ENCODE measurements around the gene TUBA4B. TPM values are rescaled to one million over a fixed set of nuclear protein-coding genes. Genes with fewer than 3 reads are reported as not detected.
"Not testable (repeated sequence)": the region's sequence is repeated elsewhere in the genome, so short reads cannot be mapped to it uniquely, and the experiment has no call there.

The TUBA4B gene
- total RNA-seq, 1 donor from 2014 or later: not detected

DNA sequence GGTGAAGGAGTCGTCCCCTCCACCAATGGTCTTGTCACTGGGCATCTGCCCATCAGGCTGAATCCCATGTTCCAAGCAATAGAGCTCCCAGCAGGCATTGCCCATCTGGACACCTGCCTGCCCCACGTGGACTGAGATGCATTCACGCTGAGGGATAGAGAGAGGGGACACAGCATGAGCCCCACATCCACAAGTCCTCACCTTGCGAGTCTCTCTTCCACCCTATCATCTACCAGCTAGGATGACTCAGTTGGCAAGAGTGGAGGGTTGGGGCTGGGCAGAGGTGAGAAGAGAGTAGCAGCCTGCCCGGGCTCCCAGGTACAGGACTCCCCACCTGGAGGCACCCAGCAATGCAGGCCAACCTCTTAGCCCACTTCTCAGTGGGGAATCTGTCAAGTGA lies 959 bp upstream of the TUBA4B start:
- peak overlapping the region; percentile 68 for H3K4me3 Mint-ChIP-seq (ENCODE audit: unreplicated experiment)
- peaks cover 9% of the 10 kb centered on the region for H3K27me3 Mint-ChIP-seq (ENCODE audit: low read depth)
- peak overlapping the region; percentile 86 for H3K27ac Mint-ChIP-seq (ENCODE audit: unreplicated experiment)
- TF ChIP-seq, protein P1, sequence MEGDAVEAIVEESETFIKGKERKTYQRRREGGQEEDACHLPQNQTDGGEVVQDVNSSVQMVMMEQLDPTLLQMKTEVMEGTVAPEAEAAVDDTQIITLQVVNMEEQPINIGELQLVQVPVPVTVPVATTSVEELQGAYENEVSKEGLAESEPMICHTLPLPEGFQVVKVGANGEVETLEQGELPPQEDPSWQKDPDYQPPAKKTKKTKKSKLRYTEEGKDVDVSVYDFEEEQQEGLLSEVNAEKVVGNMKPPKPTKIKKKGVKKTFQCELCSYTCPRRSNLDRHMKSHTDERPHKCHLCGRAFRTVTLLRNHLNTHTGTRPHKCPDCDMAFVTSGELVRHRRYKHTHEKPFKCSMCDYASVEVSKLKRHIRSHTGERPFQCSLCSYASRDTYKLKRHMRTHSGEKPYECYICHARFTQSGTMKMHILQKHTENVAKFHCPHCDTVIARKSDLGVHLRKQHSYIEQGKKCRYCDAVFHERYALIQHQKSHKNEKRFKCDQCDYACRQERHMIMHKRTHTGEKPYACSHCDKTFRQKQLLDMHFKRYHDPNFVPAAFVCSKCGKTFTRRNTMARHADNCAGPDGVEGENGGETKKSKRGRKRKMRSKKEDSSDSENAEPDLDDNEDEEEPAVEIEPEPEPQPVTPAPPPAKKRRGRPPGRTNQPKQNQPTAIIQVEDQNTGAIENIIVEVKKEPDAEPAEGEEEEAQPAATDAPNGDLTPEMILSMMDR (IDR thresholded peaks at IDR 0.05): no peak
- no peaks in the 10 kb centered on the region for H3K36me3 Mint-ChIP-seq (ENCODE audit: low read depth)
- H3K9me3 Mint-ChIP-seq (ENCODE audit: low read depth): no peaks in the 10 kb centered on the region
- DNase-seq (ENCODE audit: low spot score): no peak
- peaks cover 64% of the 10 kb centered on the region for H3K4me1 Mint-ChIP-seq (ENCODE audit: low read depth)

DNA sequence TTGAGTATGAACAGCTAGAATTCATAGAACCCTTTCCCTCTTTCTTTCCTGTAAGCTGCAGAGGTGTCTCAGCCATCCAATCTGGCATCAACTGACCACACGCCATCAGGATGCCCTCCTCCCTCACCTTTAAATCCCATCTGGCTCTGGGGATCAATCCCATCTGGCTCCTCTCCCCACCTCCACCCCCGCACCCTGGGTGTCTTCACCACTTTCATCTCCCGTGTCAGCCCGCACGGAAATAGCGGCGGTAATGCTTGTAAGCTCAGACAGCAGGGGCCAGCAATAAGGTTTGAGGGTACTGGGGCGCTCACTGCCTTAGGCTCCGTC lies 508 bp upstream of the TUBA4B start:
- no peaks in the 10 kb centered on the region for H3K36me3 Mint-ChIP-seq (ENCODE audit: low read depth)
- H3K27ac Mint-ChIP-seq (ENCODE audit: unreplicated experiment): peak overlapping the region; percentile 82
- H3K27me3 Mint-ChIP-seq (ENCODE audit: low read depth): peaks cover 9% of the 10 kb centered on the region
- H3K4me3 Mint-ChIP-seq (ENCODE audit: unreplicated experiment): peak overlapping the region; percentile 68
- TF ChIP-seq, protein P1 (IDR thresholded peaks at IDR 0.05): no peak
- no peaks in the 10 kb centered on the region for H3K9me3 Mint-ChIP-seq (ENCODE audit: low read depth)
- DNase-seq (ENCODE audit: low spot score): no peak
- H3K4me1 Mint-ChIP-seq (ENCODE audit: low read depth): peaks cover 62% of the 10 kb centered on the region

DNA sequence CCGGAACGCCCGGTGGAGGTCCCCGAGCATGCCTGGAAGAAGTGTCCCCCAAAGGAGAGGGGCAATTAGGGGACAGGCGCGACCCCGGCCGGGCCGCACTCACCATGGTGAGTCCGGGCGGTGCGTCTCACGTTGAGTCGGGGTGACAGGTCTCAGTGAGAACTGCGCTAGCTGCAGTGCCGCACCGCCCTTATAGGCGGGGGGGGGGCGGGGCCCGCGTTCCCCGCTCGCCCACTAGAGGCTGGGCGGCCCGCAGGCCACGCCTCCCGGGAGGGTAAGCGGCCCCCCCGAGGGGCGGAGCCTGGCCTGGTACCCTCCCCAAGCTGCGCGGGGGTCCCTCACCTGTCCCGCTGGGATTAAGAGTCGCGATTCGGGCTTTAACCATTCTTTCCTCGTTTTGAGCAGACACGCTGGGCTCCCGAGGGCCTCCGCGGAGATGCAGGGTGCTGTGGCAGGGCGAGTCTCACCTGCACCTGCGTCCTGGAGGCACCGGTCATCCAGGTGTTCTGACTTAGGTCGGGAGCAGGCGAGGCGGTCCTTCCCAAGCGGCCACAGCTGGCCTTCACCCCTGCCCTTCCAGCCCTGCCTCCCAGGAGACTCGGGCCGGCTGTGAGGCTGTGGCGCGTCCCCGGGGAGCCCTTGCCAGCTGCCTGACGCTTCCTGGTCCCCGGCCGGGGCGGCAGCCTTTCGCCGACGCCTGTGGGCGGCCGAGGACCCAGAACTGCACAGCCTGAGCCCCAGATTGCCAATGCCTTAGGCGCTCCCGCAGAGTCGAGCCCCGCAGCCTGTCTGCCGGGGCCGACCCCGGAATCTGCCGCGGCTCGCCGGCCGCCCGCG lies 928 bp downstream of the TUBA4B start, which contains the start of gene TUBA4A:
Gene TUBA4A, minus strand, starts transcription at position 166 of the 837 bp plus-strand sequence. Its CDS starts 60 bp downstream, at position 106.
- peaks cover 9% of the 10 kb centered on the region for H3K27me3 Mint-ChIP-seq (ENCODE audit: low read depth)

DNA sequence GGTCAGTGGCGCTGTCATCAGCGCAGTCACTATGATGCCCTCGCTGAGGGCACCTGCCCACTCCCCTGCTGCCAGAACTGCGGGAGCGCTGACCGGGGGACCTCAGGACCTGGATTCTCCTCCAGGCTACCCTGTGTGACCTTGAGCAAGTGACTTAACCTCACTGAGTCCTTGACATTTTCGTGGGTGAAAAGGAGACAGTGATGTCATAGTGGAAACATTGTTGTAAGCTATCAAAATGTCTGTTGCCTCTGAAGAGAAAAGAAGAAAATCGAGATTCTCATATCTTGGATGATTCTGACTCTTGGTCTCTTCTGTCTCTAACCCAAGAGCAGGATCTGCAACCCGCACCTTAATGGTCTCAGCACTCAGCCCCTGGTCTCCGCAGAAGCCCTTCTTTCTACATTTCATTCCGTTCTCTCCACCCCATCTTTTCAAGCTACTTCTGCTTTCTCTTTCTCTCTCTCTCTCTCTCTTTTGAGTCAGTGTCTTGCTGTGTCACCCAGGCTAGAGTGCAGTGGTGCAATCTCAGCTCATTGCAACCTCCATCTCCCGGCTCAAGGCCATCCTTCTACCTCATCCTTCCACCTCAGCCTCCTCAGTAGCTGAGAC lies 1.7 kb downstream of the TUBA4B start:
- no peaks in the 10 kb centered on the region for H3K36me3 Mint-ChIP-seq (ENCODE audit: low read depth)
- H3K4me1 Mint-ChIP-seq (ENCODE audit: low read depth): peaks cover 45% of the 10 kb centered on the region
- peak overlapping the region; percentile 72 for H3K4me3 Mint-ChIP-seq (ENCODE audit: unreplicated experiment)
- peaks cover 12% of the 10 kb centered on the region for H3K27me3 Mint-ChIP-seq (ENCODE audit: low read depth)
- no peaks in the 10 kb centered on the region for H3K9me3 Mint-ChIP-seq (ENCODE audit: low read depth)
- no peak for DNase-seq (ENCODE audit: low spot score)
- H3K27ac Mint-ChIP-seq (ENCODE audit: unreplicated experiment): no peak overlapping the region
- TF ChIP-seq, protein P1 (IDR thresholded peaks at IDR 0.05): no peak

More for the DNA sequence above, 928 bp downstream of the TUBA4B start, which contains the start of gene TUBA4A:
- Mint-ChIP-seq H3K27ac (ENCODE audit: unreplicated experiment) (peak within 1 kb of the TSS; percentile 49), H3K9me3 (ENCODE audit: low read depth) (no peaks in the 10 kb centered on the region), H3K4me3 (ENCODE audit: unreplicated experiment) (peak within 1 kb of the TSS; percentile 72), H3K4me1 (ENCODE audit: low read depth) (peaks cover 52% of the 10 kb centered on the region), H3K36me3 (ENCODE audit: low read depth) (no peaks in the 10 kb centered on the region)
- DNase-seq (ENCODE audit: low spot score): no peak
- TF ChIP-seq, protein P1 (IDR thresholded peaks at IDR 0.05): peak; percentile 19

DNA sequence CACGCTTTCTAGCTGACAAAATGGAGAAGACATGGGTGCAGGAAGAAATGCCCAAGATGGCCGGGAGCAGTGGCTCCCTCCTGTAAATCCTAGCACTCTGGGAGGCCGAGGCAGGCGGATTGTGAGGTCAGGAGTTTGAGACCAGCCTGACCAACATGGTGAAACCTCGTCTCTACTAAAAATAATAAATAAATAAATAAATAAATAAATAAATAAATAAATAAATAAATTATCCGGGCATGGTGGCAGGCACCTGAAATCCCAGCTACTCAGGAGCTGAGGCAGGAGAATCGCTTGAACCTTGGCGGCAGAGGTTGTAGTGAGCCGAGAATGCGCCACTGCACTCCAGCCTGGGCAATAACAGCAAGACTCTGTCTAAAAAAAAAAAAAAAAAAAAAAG lies 5.9 kb downstream of the TUBA4B start:
- not testable (repeated sequence) for H3K9me3 Mint-ChIP-seq (ENCODE audit: low read depth); H3K4me1 Mint-ChIP-seq (ENCODE audit: low read depth); H3K36me3 Mint-ChIP-seq (ENCODE audit: low read depth); H3K4me3 Mint-ChIP-seq (ENCODE audit: unreplicated experiment); H3K27ac Mint-ChIP-seq (ENCODE audit: unreplicated experiment); DNase-seq (ENCODE audit: low spot score)
- peaks cover 25% of the 10 kb centered on the region for H3K27me3 Mint-ChIP-seq (ENCODE audit: low read depth)

Measured in chondrocyte (in vitro differentiated cells).